ENCODE results near the gene CD44. TPM values are rescaled to one million over a fixed set of nuclear protein-coding genes. Genes with fewer than 3 reads are reported as not detected.
A peak's percentile ranks its signal among the peaks of the same experiment; 100 is the strongest.
"Not testable (repeated sequence)": the region's sequence is repeated elsewhere in the genome, so short reads cannot be mapped to it uniquely, and the experiment has no call there.

Gene CD44
- total RNA-seq, result 188 TPM

GRCh38 chr11:35138943-35139721, at the start of gene CD44:
Gene CD44 (plus strand): TSS chr11:35139171. CDS start chr11:35139304, 133 bp downstream.
- ATAC-seq (peak; percentile 82), DNase-seq (ENCODE audit: low spot score) (peak; percentile 76)
- intact Hi-C loops (cut with DNase I), result no loop called here

GRCh38 chr11:35089666-35090065, 49.3 kb upstream of the CD44 start:
- no peak for DNase-seq (ENCODE audit: low spot score)
- intact Hi-C loops (cut with DNase I), result no loop called here
- no peak for ATAC-seq

GRCh38 chr11:35090125-35090524, 48.8 kb upstream of the CD44 start:
- ATAC-seq (no peak), DNase-seq (ENCODE audit: low spot score) (no peak)
- intact Hi-C loops (cut with DNase I), result no loop called here

GRCh38 chr11:35090991-35091390, 48.0 kb upstream of the CD44 start:
- ATAC-seq; intact Hi-C loops (cut with DNase I); DNase-seq (ENCODE audit: low spot score): not testable (repeated sequence)

- intact Hi-C loops (cut with DNase I), result no loop called here
- ATAC-seq (no peak), DNase-seq (ENCODE audit: low spot score) (no peak)
Measured at GRCh38 chr11:35096723-35097122, 42.2 kb upstream of the CD44 start.

- ATAC-seq, result no peak
- intact Hi-C loops (cut with DNase I), result no loop called here
Measured at GRCh38 chr11:35097814-35098455, 41.0 kb upstream of the CD44 start.

GRCh38 chr11:35098855-35099254, 40.1 kb upstream of the CD44 start:
- intact Hi-C loops (cut with DNase I), result no loop called here
- DNase-seq (ENCODE audit: low spot score) (no peak), ATAC-seq (peak; percentile 25)

More at GRCh38 chr11:35097814-35098455, 41.0 kb upstream of the CD44 start:
- DNase-seq (ENCODE audit: low spot score), result no peak

- ATAC-seq, result peak; percentile 83
- intact Hi-C loops (cut with DNase I), result no loop called here
- DNase-seq (ENCODE audit: low spot score), result no peak
Measured at GRCh38 chr11:35099278-35100012, 39.5 kb upstream of the CD44 start.

- no peak for DNase-seq (ENCODE audit: low spot score)
- intact Hi-C loops (cut with DNase I), result no loop called here
- ATAC-seq, result peak; percentile 90
Measured at GRCh38 chr11:35100013-35100383, 39.0 kb upstream of the CD44 start.

GRCh38 chr11:35101223-35101622, 37.7 kb upstream of the CD44 start:
- ATAC-seq (no peak), DNase-seq (ENCODE audit: low spot score) (no peak)
- intact Hi-C loops (cut with DNase I), result no loop called here

GRCh38 chr11:35102267-35102666, 36.7 kb upstream of the CD44 start:
- intact Hi-C loops (cut with DNase I), result no loop called here

GRCh38 chr11:35103366-35104208, 35.4 kb upstream of the CD44 start:
- intact Hi-C loops (cut with DNase I), result no loop called here
- DNase-seq (ENCODE audit: low spot score), result no peak
- ATAC-seq, result no peak

More at GRCh38 chr11:35102267-35102666, 36.7 kb upstream of the CD44 start:
- DNase-seq (ENCODE audit: low spot score) (no peak), ATAC-seq (no peak)

GRCh38 chr11:35104655-35105054, 34.3 kb upstream of the CD44 start:
- ATAC-seq, result no peak
- DNase-seq (ENCODE audit: low spot score), result no peak
- intact Hi-C loops (cut with DNase I), result no loop called here

GRCh38 chr11:35105319-35106079, 33.5 kb upstream of the CD44 start:
- DNase-seq (ENCODE audit: low spot score), result no peak
- ATAC-seq, result peak; percentile 44

GRCh38 chr11:35106595-35106994, 32.4 kb upstream of the CD44 start:
- ATAC-seq (peak; percentile 29), DNase-seq (ENCODE audit: low spot score) (no peak)
- intact Hi-C loops (cut with DNase I), result no loop called here

More at GRCh38 chr11:35105319-35106079, 33.5 kb upstream of the CD44 start:
- intact Hi-C loops (cut with DNase I), result no loop called here

- DNase-seq (ENCODE audit: low spot score), result no peak
- intact Hi-C loops (cut with DNase I), result no loop called here
- no peak for ATAC-seq
Measured at GRCh38 chr11:35107861-35108260, 31.1 kb upstream of the CD44 start.

- DNase-seq (ENCODE audit: low spot score); intact Hi-C loops (cut with DNase I); ATAC-seq: not testable (repeated sequence)
Measured at GRCh38 chr11:35108336-35108735, 30.6 kb upstream of the CD44 start.

GRCh38 chr11:35109041-35109440, 29.9 kb upstream of the CD44 start:
- intact Hi-C loops (cut with DNase I), result no loop called here
- DNase-seq (ENCODE audit: low spot score) (no peak), ATAC-seq (no peak)
